ENCODE measurements around the gene PAQR6. TPM values are rescaled to one million over a fixed set of nuclear protein-coding genes. Genes with fewer than 3 reads are reported as not detected.
A peak's percentile ranks its signal among the peaks of the same experiment; 100 is the strongest.

The PAQR6 gene
- total and polyA plus RNA-seq, 2 experiments from 2014 or later, result 4.5 to 12.0 TPM

- Histone ChIP-seq H3K79me2 (peaks cover 46% of the 10 kb centered on the region), H4K20me1 (ENCODE audit: insufficient read depth, poor library complexity, severe bottlenecking) (no peaks in the 10 kb centered on the region), H3K36me3 (replicated peaks; ENCODE audit: insufficient read depth, low read depth) (no peaks in the 10 kb centered on the region), H3K27ac (peak within 1 kb of the TSS; percentile 70), H3K27me3 (no peaks in the 10 kb centered on the region), H3K9me2 (replicated peaks; ENCODE audit: insufficient read depth) (no peaks in the 10 kb centered on the region), H3K4me2 (peak within 1 kb of the TSS; percentile 77), H2AFZ (peak within 1 kb of the TSS; percentile 61), H3K9me3 (ENCODE audit: low read depth) (no peaks in the 10 kb centered on the region), H3K4me3 (peak within 1 kb of the TSS; percentile 50), H3K4me1 (ENCODE audit: insufficient read depth) (peaks cover 10% of the 10 kb centered on the region)
- WGBS (ENCODE audit: low lambda C conversion rate, missing lambda C conversion rate), result 23% methylated on average over 59 of the region's 59 CpGs
- DNase-seq (ENCODE audit: low spot score), result peak; percentile 98
- TF ChIP-seq EZH2phosphoT487 (IDR thresholded peaks at IDR 0.05; ENCODE audit: low read depth, severe bottlenecking, unreplicated experiment) (no peak), EZH2 (IDR thresholded peaks at IDR 0.05; ENCODE audit: borderline replicate concordance) (no peak), CTCF (IDR thresholded peaks at IDR 0.05; ENCODE audit: poor library complexity) (peak; percentile 48)
These were observed 54.2 kb downstream of the PAQR6 start, which contains the start of gene SLC25A44 for GRCh38 chr1:156193488-156194299. TSS of gene SLC25A44 (plus strand) at chr1:156194104. CDS start at chr1:156199848, 5,744 bp downstream.

Other genes with a start within 250 kb of the PAQR6 start
- 393 and 416 TPM in 2 replicates for gene SSR2, start 227.1 kb downstream of the PAQR6 start, total RNA-seq
- gene SSR2, start 227.1 kb downstream of the PAQR6 start, polyA plus RNA-seq, result 326 and 360 TPM in 2 replicates
- 35.3 and 37.8 TPM in 2 replicates for gene UBQLN4, start 194.3 kb downstream of the PAQR6 start, total RNA-seq
- gene UBQLN4, start 194.3 kb downstream of the PAQR6 start, polyA plus RNA-seq, result 29.5 and 35.5 TPM in 2 replicates
- 48.5 and 73.1 TPM in 2 replicates for gene LAMTOR2, start 193.3 kb downstream of the PAQR6 start, total RNA-seq
- gene LAMTOR2, start 193.3 kb downstream of the PAQR6 start, polyA plus RNA-seq, result 142 and 165 TPM in 2 replicates
- 71.1 and 77.9 TPM in 2 replicates for gene RAB25, start 186.9 kb downstream of the PAQR6 start, total RNA-seq
- gene RAB25, start 186.9 kb downstream of the PAQR6 start, polyA plus RNA-seq, result 91.6 and 106 TPM in 2 replicates
- 11.0 and 12.0 TPM in 2 replicates for gene MEX3A, start 165.6 kb downstream of the PAQR6 start, total RNA-seq
- 9.3 and 10.8 TPM in 2 replicates for gene MEX3A, start 165.6 kb downstream of the PAQR6 start, polyA plus RNA-seq
- gene LMNA, start 133.3 kb downstream of the PAQR6 start, total RNA-seq, result 161 and 208 TPM in 2 replicates
- gene LMNA, start 133.3 kb downstream of the PAQR6 start, polyA plus RNA-seq, result 345 and 402 TPM in 2 replicates
- gene SEMA4A, start 94.5 kb downstream of the PAQR6 start, total RNA-seq, result 1.4 and 2.1 TPM in 2 replicates
- gene SEMA4A, start 94.5 kb downstream of the PAQR6 start, polyA plus RNA-seq, result 1.3 and 2.6 TPM in 2 replicates
- 16.9 TPM in 2 replicates for gene SLC25A44, start 54.0 kb downstream of the PAQR6 start, total RNA-seq
- gene SLC25A44, start 54.0 kb downstream of the PAQR6 start, polyA plus RNA-seq, result 18.1 and 19.3 TPM in 2 replicates
- 60.7 and 81.4 TPM in 2 replicates for gene PMF1, start 35.0 kb downstream of the PAQR6 start, total RNA-seq
- gene PMF1, start 35.0 kb downstream of the PAQR6 start, polyA plus RNA-seq, result 77.1 and 96.9 TPM in 2 replicates
- 0.17 and 0.60 TPM in 2 replicates for gene BGLAP, start 5.9 kb downstream of the PAQR6 start, total RNA-seq
- gene BGLAP, start 5.9 kb downstream of the PAQR6 start, polyA plus RNA-seq, result 0.64 and 3.3 TPM in 2 replicates
- 64.3 and 65.9 TPM in 2 replicates for gene SMG5, start 34.8 kb upstream of the PAQR6 start, total RNA-seq
- gene SMG5, start 34.8 kb upstream of the PAQR6 start, polyA plus RNA-seq, result 54.9 and 63.8 TPM in 2 replicates
- gene TMEM79, start 36.3 kb upstream of the PAQR6 start, total RNA-seq, result 3.3 and 3.4 TPM in 2 replicates
- 8.5 and 15.7 TPM in 2 replicates for gene TMEM79, start 36.3 kb upstream of the PAQR6 start, polyA plus RNA-seq
- 158 and 186 TPM in 2 replicates for gene GLMP, start 47.6 kb upstream of the PAQR6 start, total RNA-seq
- 169 and 206 TPM in 2 replicates for gene GLMP, start 47.6 kb upstream of the PAQR6 start, polyA plus RNA-seq
- not detected in 2 replicates for gene VHLL, start 51.3 kb upstream of the PAQR6 start, total RNA-seq
- not detected in 2 replicates for gene VHLL, start 51.3 kb upstream of the PAQR6 start, polyA plus RNA-seq
- 224 and 251 TPM in 2 replicates for gene CCT3, start 90.2 kb upstream of the PAQR6 start, total RNA-seq
- gene CCT3, start 90.2 kb upstream of the PAQR6 start, polyA plus RNA-seq, result 166 and 212 TPM in 2 replicates
- not detected in 2 replicates for gene TSACC, start 90.5 kb upstream of the PAQR6 start, total RNA-seq
- gene TSACC, start 90.5 kb upstream of the PAQR6 start, polyA plus RNA-seq, result 1.4 and 1.5 TPM in 2 replicates
- 3.3 and 6.3 TPM in 2 replicates for gene RHBG, start 121.2 kb upstream of the PAQR6 start, total RNA-seq
- gene RHBG, start 121.2 kb upstream of the PAQR6 start, polyA plus RNA-seq, result 10.8 and 11.9 TPM in 2 replicates